ENCODE measurements around the gene TYK2. TPM values are rescaled to one million over a fixed set of nuclear protein-coding genes. Genes with fewer than 3 reads are reported as not detected.

TYK2 gene
- total and polyA plus RNA-seq, 9 of the 15 experiments (the other 6 are each of a cell fraction or from before 2014, with no cell fraction given): 15.0 to 182 (median 85.9) TPM

DNA sequence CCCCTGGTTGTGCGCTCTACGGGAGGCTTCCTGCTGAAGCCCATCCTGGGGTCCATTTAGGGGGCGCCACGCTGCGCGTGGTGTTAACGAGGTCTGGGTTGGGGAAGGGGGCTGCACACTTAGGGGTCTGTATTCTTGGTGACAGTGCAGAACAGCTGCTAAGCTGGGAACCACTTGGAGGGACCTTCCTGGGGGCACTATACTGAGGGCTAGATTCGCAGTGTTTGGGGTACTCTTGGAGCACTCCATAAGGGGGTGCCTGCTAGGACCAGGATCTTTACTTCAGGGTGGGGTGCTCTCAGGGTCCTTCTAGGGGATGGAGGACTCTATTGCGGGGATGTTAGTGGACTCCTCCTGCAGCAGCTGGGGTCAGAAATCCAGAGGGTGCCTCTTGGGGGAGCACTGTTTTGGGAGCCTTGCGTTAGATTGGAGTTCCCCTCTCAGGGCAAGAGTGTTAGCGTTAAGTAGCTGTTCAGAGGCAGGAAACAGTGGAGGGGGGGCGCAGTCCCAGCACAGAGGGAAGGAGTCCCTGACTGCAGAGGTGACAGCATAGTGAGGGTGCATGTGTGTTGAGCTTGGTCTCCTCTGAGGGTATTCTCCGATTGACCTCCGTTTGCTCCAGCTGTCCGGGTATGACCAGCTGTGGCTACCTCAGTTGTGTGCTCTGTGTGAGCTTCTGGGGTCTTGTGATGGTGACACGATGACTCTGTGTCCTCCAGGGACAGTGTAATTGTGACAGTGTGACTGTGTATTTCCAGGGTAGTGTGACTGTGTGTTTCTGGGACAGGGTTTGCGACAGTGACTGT, 41.1 kb upstream of the TYK2 start (continued):
- no peak for TF ChIP-seq SMAD3 (CRISPR knock-in tag; conservative IDR thresholded peaks at IDR 0.05)
- TF ChIP-seq PRPF4 (IDR thresholded peaks at IDR 0.05; ENCODE audit: insufficient read depth, low read depth, low read length, poor library complexity, severe bottlenecking): no peak
- no peak for TF ChIP-seq SNIP1 (IDR thresholded peaks at IDR 0.05; ENCODE audit: low read depth)
- TF ChIP-seq PRMT5 (CRISPR knock-in tag; IDR thresholded peaks at IDR 0.05): no peak
- peak; percentile 4 for TF ChIP-seq PRDM10 (IDR thresholded peaks at IDR 0.05; ENCODE audit: partially characterized antibody)
- TF ChIP-seq, protein P1, sequence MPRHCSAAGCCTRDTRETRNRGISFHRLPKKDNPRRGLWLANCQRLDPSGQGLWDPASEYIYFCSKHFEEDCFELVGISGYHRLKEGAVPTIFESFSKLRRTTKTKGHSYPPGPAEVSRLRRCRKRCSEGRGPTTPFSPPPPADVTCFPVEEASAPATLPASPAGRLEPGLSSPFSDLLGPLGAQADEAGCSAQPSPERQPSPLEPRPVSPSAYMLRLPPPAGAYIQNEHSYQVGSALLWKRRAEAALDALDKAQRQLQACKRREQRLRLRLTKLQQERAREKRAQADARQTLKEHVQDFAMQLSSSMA (CRISPR knock-in tag; IDR thresholded peaks at IDR 0.05): no peak
- no peak for TF ChIP-seq ELF2 (CRISPR knock-in tag; IDR thresholded peaks at IDR 0.05)
- TF ChIP-seq ZKSCAN8 (CRISPR knock-in tag; IDR thresholded peaks at IDR 0.05): no peak
- no peak for TF ChIP-seq U2AF2 (optimal IDR thresholded peaks at IDR 0.05; ENCODE audit: low read depth, low read length)
- no peak for TF ChIP-seq ATF1 (CRISPR knock-in tag; IDR thresholded peaks at IDR 0.05)
- TF ChIP-seq ATF1 (tag; IDR thresholded peaks at IDR 0.05): no peak
- TF ChIP-seq RUNX1 (IDR thresholded peaks at IDR 0.05; ENCODE audit: low read depth): no peak
- TF ChIP-seq ZNF551 (CRISPR knock-in tag; IDR thresholded peaks at IDR 0.05): no peak
- TF ChIP-seq, protein P2, sequence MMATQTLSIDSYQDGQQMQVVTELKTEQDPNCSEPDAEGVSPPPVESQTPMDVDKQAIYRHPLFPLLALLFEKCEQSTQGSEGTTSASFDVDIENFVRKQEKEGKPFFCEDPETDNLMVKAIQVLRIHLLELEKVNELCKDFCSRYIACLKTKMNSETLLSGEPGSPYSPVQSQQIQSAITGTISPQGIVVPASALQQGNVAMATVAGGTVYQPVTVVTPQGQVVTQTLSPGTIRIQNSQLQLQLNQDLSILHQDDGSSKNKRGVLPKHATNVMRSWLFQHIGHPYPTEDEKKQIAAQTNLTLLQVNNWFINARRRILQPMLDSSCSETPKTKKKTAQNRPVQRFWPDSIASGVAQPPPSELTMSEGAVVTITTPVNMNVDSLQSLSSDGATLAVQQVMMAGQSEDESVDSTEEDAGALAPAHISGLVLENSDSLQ (IDR thresholded peaks at IDR 0.05): no peak
- TF ChIP-seq MBD2 (IDR thresholded peaks at IDR 0.05; ENCODE audit: borderline replicate concordance, low read depth): 0 out of 2 replicates have a peak, but pooled peaks have one; percentile 6
- TF ChIP-seq, protein P3, sequence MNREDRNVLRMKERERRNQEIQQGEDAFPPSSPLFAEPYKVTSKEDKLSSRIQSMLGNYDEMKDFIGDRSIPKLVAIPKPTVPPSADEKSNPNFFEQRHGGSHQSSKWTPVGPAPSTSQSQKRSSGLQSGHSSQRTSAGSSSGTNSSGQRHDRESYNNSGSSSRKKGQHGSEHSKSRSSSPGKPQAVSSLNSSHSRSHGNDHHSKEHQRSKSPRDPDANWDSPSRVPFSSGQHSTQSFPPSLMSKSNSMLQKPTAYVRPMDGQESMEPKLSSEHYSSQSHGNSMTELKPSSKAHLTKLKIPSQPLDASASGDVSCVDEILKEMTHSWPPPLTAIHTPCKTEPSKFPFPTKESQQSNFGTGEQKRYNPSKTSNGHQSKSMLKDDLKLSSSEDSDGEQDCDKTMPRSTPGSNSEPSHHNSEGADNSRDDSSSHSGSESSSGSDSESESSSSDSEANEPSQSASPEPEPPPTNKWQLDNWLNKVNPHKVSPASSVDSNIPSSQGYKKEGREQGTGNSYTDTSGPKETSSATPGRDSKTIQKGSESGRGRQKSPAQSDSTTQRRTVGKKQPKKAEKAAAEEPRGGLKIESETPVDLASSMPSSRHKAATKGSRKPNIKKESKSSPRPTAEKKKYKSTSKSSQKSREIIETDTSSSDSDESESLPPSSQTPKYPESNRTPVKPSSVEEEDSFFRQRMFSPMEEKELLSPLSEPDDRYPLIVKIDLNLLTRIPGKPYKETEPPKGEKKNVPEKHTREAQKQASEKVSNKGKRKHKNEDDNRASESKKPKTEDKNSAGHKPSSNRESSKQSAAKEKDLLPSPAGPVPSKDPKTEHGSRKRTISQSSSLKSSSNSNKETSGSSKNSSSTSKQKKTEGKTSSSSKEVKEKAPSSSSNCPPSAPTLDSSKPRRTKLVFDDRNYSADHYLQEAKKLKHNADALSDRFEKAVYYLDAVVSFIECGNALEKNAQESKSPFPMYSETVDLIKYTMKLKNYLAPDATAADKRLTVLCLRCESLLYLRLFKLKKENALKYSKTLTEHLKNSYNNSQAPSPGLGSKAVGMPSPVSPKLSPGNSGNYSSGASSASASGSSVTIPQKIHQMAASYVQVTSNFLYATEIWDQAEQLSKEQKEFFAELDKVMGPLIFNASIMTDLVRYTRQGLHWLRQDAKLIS (CRISPR knock-in tag; IDR thresholded peaks at IDR 0.05): no peak
- TF ChIP-seq, protein P4, sequence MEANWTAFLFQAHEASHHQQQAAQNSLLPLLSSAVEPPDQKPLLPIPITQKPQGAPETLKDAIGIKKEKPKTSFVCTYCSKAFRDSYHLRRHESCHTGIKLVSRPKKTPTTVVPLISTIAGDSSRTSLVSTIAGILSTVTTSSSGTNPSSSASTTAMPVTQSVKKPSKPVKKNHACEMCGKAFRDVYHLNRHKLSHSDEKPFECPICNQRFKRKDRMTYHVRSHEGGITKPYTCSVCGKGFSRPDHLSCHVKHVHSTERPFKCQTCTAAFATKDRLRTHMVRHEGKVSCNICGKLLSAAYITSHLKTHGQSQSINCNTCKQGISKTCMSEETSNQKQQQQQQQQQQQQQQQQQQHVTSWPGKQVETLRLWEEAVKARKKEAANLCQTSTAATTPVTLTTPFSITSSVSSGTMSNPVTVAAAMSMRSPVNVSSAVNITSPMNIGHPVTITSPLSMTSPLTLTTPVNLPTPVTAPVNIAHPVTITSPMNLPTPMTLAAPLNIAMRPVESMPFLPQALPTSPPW (CRISPR knock-in tag; IDR thresholded peaks at IDR 0.05): peak; percentile 2; the same call in 1 of the 2 replicates
- peak; percentile 23; the same call in 1 of the 2 replicates for TF ChIP-seq BCOR (IDR thresholded peaks at IDR 0.05)

All from K562 (cell line).